T1000 (cell line): ENCODE results near the gene PRKCD.

Experiments
- DNase-seq: peaks from one replicate; lab custom pipeline; 2025; ENCODE audit warnings: mixed read lengths; lab: John Stamatoyannopoulos, UW

The PRKCD gene

DNA sequence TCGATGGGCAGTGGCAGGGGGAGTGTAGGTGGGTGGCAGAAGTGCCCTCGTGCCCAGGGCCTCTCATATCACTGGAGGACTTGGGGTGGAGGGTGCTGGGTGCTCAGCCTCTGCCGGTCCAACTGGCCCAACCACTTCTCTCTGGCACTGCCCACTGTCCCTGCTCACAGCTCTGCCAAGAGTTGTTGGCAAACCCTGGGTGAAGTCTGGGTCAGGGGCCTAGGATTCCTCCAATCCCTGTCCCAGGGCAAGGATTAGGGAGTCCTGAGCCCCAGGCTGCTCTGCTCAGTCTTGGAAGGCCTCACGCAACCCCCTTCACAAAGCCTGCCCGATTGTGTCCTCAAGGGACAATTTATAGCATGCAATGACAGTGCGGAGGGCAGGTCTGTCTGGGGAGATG, 5.2 kb upstream of the PRKCD start:
- DNase-seq = no peak

GRCh38 chr3:53156368-53156834, 4.6 kb upstream of the PRKCD start:
- DNase-seq = no peak

- DNase-seq = no peak
Observed at GRCh38 chr3:53157974-53158580, 2.9 kb upstream of the PRKCD start.

GRCh38 chr3:53158765-53159155, 2.2 kb upstream of the PRKCD start:
- no peak for DNase-seq

DNA sequence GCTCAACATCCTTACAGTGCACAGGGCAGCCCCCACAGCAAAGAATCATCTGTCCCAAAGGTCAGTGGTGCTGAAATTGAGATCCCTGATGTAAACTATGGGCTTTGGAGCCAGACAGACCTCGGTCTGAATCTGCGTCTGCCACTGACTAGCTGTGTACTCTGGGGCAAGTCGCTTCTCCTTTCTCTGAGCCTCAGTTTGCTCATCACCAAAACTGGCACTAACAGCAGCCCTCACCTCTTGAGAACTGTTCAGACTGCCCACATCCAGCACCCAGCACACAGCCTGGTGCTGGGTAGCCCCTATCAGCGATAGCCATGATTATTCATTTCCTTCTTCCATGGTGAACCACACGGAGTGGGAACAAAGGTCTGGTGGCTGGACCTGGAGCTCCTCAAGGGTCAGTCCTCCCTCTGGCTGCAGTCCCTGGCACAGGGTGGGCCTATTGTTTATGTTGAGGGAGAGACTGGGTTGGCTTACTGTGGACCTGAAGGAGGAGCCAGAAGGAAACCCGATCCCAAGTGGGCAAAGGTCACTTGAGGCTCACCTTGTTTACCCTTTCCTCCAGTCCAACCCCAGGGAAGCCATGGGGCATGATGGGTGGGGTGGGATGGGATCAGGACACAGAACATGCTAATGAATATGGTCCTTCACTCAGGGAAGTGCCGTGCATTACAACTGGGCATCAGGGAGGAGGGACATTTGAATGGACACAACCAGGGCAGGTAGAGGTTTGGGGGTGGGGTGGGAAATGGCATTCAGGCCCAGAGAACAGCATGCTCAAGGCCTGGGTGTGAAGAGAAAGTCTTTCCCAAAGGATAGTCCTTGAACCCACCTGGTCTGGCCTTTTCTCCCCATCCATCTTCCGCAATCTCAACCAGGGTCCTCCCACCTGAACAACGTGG, 1.6 kb upstream of the PRKCD start:
- DNase-seq = no peak

GRCh38 chr3:53160061-53160659, 849 bp upstream of the PRKCD start:
- no peak for DNase-seq

DNA sequence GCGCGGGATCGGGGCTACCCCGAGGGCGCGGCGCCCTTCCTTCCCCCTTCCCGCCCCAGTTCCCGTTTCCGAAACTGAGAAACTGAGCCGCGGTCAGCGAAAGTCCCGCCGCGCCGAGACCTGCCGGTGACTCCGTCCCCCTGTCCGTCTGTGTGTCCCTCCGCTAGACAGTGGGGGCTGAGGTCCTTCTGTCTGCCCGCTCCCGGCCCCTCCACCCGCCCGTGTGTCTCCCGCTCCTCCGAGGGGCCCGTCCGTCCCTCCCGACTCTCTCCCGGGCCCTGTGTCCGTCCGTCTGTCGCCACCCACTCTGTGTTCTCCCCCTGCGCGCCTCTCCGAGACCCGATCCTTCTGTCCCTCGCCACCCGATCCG, 426 bp downstream of the PRKCD start:
- no peak for DNase-seq

GRCh38 chr3:53161820-53162671, 1.0 kb downstream of the PRKCD start:
- DNase-seq = no peak

GRCh38 chr3:53162672-53163443, 1.8 kb downstream of the PRKCD start:
- no peak for DNase-seq

DNA sequence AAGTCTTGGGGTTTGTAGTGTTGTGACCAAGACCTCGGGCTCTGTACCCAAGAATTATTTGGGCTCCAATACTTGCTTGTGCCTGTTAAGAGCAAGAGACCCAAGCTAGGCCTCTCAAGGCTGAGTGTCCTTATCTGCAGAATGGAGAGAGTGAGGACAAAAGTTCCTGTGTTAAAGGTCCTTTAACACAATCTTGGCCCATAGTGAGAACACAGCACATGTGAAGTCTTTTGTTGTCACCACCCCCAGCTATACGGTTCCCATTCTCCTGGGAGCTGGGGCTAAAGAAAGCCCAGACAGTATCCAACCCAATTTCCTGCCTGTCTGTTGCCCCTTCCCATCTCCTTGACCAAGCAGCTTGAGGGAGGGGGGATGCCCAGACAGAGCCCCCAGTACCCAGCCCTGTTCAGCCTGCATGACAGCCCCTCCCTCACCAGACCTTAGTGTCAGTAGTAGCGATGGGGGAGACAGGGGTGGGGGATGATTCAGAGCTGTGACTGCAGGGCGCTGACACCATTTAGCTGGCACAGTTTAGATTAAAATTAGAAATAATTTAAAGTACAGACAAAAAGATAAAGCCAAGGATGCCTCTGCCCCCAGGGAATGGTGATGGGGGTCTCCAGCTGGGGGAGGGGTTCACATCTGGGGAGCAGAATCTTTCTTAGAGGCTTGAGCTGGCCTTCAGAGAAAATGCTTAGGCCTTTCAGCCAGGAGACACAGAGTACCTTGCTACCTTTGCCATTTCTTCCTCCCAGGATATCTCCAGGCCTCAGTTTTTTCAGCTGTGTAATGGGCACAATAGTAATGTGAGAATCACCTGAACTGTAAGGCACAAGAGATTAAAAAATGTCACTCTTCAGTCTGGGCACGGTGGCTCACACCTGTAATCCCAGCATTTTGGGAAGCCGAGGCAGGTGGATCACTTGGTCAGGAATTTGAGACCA, 2.7 kb downstream of the PRKCD start:
- DNase-seq = no peak

GRCh38 chr3:53164911-53165310, 3.9 kb downstream of the PRKCD start:
- no peak for DNase-seq

- DNase-seq = no peak
Observed at GRCh38 chr3:53166206-53166605, 5.2 kb downstream of the PRKCD start.

- DNase-seq = no peak
Observed at GRCh38 chr3:53166781-53167291, 5.8 kb downstream of the PRKCD start.

- no peak for DNase-seq
Observed at GRCh38 chr3:53167418-53168174, 6.6 kb downstream of the PRKCD start.

DNA sequence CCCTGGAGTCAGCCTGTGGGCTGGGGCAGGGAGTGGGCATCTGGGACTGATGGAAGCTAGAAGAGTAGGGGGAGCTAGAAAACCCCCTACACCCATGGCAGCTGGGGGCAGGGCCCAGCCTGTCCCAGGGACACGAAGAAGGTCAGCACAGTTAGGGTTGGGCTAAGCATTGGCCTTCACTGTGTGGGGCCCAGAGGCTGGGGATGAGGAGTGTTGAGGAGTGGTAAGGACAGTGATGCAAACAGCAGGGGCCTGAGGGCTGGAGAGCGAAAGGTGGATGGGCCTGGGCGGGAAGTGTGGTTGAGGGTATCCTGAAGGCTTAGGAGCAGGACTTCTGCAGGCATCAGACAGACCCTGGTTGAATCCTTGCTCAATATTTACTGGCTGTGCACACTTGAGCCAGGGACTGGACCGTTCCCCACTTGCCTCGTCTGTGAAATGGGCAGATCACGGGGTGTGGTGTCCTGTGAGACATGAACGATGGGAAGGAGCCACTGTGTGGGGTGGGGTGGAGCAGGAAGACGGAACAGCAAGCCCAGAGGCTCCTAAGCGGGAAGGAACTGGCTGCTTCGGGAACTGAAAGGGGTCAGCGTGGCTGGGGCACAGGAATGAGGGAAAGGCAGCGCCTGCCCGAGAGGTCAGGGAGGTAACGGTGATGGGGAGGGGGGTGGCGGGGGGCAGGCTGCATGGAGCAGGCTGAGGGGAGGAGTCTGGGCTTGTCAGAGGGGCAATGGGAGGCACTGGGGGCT, 7.3 kb downstream of the PRKCD start:
- no peak for DNase-seq

DNA sequence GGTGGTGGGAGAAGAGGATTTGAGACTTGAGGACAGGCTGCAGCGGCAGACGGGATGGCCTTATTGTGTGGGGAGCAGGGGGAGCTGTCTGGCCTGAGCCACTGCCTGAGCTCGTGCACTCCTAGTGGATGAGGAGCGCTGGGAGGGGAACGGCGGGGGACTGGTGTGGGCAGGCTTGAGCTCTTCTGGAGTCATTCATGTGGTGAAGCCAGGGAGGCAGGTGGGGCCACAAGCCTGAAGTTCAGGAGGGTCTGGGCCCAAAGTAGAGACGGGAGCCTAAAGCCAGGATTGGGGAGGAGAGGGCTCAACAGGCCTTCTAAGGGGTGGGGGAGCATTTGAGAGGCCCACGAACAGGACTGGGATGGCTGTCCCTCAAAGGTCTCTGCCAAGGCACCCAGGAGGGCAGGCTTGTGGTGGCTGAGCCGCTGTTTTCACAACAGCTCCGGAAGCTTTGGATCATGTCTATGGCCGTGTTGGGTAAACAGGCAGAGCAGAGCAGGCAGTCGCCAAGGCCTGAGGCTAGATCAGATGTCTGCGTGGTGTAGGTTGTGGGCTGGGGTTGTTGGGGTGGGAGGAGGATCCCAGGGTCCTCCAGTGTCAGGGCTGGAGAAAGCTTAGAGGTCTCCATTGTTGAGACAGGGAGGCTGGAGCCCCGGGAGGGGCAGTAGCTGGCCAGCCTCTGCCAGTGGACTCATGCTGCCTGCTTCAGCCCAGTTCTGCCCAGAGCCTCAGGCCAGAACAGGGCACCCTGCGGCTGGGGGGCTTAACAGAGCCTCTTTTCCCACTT, 8.2 kb downstream of the PRKCD start:
- DNase-seq = no peak

DNA sequence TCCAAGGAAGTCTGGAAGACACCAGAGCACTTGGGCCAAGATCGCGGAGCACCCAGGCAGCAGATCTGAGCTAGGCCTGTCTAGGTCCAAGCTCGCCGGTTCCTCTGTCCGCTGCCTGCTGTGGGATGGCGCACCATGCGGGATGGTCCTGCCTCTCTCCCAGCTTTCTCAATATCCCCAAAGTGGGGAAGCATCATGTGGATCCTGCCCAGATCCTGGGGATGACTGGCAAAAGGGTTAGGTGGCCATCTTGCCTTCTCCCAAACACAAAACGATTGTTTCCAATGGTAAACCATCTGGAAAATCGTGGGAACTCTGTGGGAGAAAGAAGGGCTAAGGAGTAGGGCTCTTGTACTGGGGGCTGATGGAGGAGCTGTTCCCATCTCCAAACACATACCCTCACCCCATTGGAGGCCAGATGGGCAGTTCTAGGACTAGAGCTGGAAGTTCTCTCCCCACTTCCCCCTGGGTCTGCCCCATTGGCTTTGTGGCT, 8.9 kb downstream of the PRKCD start:
- no peak for DNase-seq
